SU-DHL-6 (cell line): ENCODE data around the gene ADCYAP1R1.

Source experiments
- H2AFZ ChIP-seq: fragments of 200-600 bp; sonication (generic); 2 replicates; pipeline ENCODE4 v1.6.1; 2014; ENCODE audit warnings: low read depth, mild to moderate bottlenecking, moderate library complexity, mixed read lengths, antibody characterized with exemption, low read length; ENCODE audit not compliant: severe bottlenecking
- H3F3A ChIP-seq: fragments of 200-600 bp; shearing (Covaris generic); 2 replicates; pipeline ENCODE4 v1.6.0; 2016; ENCODE audit warnings: antibody characterized with exemption, mild to moderate bottlenecking; ENCODE audit not compliant: insufficient read depth
- H3K27ac ChIP-seq: fragments of 200-600 bp; sonication (generic); 2 replicates; pipeline ENCODE4 v1.5.1; 2016; ENCODE audit warnings: low read depth, mild to moderate bottlenecking, low read length, moderate library complexity, mixed read lengths
- H3K27me3 ChIP-seq: fragments of 200-600 bp; sonication (generic), shearing (Covaris generic); 2 replicates; pipeline ENCODE4 v1.6.0; 2014; ENCODE audit warnings: mild to moderate bottlenecking, low read length
- H3K36me3 ChIP-seq: fragments of 200-600 bp; sonication (generic); 2 replicates; pipeline ENCODE4 v1.6.1; 2014; ENCODE audit warnings: mild to moderate bottlenecking, low read length, mixed read lengths
- H3K4me2 ChIP-seq: fragments of 300-600, 200-600 bp; shearing (Covaris generic), sonication (generic); 2 replicates; pipeline ENCODE4 v1.6.0; 2014; ENCODE audit warnings: low read length, low read depth, mild to moderate bottlenecking; ENCODE audit not compliant: poor library complexity, severe bottlenecking
- H3K4me3 ChIP-seq: fragments of 200-600 bp; sonication (generic); 2 replicates; pipeline ENCODE4 v1.5.1; 2014; ENCODE audit warnings: antibody characterized with exemption, low read length, mild to moderate bottlenecking, mixed read lengths; ENCODE audit not compliant: insufficient read depth, poor library complexity, severe bottlenecking
- H3K79me2 ChIP-seq: fragments of 200-600 bp; sonication (generic); 2 replicates; pipeline ENCODE4 v1.6.1; 2014; ENCODE audit warnings: mild to moderate bottlenecking, low read length, moderate library complexity; ENCODE audit not compliant: insufficient read depth
- H3K9ac ChIP-seq: fragments of 200-600 bp; sonication (generic); 2 replicates; pipeline ENCODE4 v1.7.0; 2014; ENCODE audit warnings: mild to moderate bottlenecking, low read length
- H3K9me2 ChIP-seq: fragments of 200-600 bp; sonication (generic); replicated peaks from 2 replicates; pipeline ENCODE4 v1.6.1; 2014; ENCODE audit warnings: low read length; ENCODE audit not compliant: insufficient read depth
- H3K9me3 ChIP-seq: fragments of 200-600 bp; sonication (generic); 2 replicates; pipeline ENCODE4 v1.6.1; 2014; ENCODE audit warnings: low read length, mixed read lengths; ENCODE audit not compliant: insufficient read depth
- H4K20me1 ChIP-seq: fragments of 200-600 bp; sonication (generic); 2 replicates; pipeline ENCODE4 v1.6.1; 2014; ENCODE audit warnings: low read depth, mild to moderate bottlenecking, antibody characterized with exemption, low read length, moderate library complexity, mixed read lengths
- EZH2phosphoT487 ChIP-seq: fragments of 200-600 bp; sonication (generic), shearing (Covaris generic); conservative IDR thresholded peaks from 2 replicates; pipeline ENCODE4 v1.6.1; 2018; ENCODE audit warnings: mild to moderate bottlenecking, antibody characterized with exemption, low read length, moderate library complexity, mixed read lengths
- TF ChIP-seq, protein P1 (sequence below): fragments of 200-600 bp; sonication (generic); IDR thresholded peaks from one replicate; pipeline ENCODE4 v1.5.1; 2017; ENCODE audit warnings: antibody characterized with exemption, mild to moderate bottlenecking, low read length, moderate library complexity; ENCODE audit not compliant: insufficient read depth, poor library complexity, severe bottlenecking

ADCYAP1R1 gene

DNA sequence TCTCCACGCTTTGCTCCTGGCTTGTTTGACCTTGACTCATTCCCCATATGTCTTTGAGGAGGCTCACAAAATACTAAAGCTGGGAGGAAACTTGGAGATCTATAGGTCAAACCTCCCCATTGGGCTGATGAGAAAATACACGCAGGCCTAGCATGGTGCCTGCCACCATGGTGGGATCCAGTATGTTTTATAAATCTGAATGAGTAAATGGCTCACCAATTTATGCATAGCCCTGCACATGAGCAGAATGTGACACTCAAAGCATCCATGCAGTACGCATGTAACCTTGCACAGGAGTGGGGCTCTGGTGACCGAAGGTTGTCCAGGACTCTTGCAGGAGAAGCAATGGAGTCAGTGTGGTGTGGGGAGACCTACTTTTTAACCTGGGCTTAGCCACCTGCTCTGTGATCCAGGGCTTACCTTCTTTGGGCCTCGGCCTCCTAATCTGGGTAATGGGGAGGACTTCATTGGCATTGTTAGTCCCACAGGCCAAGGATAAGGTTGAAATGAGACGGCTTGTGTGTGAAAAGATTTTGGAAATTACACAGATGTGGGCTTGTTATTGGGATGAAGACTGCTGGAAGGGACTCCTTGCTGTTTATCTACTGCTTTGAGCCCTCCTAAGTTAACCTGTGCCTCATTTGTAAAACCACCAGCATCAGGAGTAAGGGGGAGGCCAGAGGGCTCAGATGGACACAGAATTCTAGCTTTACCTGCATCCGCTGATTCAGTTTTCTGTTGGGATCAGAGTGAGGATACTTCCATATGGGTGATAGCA is 58.4 kb downstream of the ADCYAP1R1 start:
- Histone ChIP-seq H3K4me3 (no peak overlapping the region), H3K36me3 (no peaks in the 10 kb centered on the region), H3K9me3 (no peaks in the 10 kb centered on the region), H3K27ac (no peak overlapping the region), H3K9me2 (no peaks in the 10 kb centered on the region), H3K9ac (no peak overlapping the region), H4K20me1 (no peaks in the 10 kb centered on the region), H3K79me2 (no peaks in the 10 kb centered on the region), H3K4me2 (no peak overlapping the region), H3F3A (no peaks in the 10 kb centered on the region), H3K27me3 (no peaks in the 10 kb centered on the region), H2AFZ (no peak overlapping the region)
- TF ChIP-seq EZH2phosphoT487: no peak
- TF ChIP-seq, protein P1, sequence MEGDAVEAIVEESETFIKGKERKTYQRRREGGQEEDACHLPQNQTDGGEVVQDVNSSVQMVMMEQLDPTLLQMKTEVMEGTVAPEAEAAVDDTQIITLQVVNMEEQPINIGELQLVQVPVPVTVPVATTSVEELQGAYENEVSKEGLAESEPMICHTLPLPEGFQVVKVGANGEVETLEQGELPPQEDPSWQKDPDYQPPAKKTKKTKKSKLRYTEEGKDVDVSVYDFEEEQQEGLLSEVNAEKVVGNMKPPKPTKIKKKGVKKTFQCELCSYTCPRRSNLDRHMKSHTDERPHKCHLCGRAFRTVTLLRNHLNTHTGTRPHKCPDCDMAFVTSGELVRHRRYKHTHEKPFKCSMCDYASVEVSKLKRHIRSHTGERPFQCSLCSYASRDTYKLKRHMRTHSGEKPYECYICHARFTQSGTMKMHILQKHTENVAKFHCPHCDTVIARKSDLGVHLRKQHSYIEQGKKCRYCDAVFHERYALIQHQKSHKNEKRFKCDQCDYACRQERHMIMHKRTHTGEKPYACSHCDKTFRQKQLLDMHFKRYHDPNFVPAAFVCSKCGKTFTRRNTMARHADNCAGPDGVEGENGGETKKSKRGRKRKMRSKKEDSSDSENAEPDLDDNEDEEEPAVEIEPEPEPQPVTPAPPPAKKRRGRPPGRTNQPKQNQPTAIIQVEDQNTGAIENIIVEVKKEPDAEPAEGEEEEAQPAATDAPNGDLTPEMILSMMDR: no peak

DNA sequence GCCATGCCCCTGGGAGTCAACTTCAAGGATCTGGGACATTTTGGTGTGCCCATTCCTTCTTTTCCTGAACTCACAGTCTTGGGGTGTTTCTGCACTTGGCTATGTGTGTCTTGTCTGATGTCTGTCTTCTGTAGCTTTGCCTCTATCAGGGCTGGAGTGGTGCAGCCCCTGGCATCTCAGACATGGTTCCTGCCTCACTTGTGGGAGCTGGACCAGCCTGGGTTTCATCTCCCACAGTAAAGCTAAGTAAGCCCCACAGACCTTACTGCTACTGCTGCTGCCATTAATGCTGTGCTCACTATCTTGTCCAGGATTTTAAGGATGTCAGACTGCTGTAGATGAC is 59.0 kb downstream of the ADCYAP1R1 start:
- no peaks in the 10 kb centered on the region for H3K79me2 ChIP-seq

DNA sequence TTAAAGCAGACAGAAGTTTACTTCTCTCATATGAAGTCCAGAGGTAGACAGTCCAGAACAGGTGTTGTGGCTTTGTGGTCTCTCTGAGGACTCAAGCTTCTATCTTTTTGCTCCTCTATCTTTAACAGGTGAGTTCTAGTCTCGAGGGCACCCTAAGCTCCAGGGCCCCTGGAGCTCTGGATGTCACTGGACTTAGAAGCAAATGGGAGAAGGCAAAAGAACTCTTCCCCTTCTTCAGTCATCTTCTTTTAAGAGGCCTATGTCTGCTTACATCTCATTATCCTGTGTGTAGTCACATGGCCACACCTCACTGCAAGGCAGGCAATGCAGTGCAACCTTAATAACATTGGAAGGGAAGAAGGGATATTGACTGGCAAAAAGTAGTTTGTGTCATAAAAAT is 61.6 kb downstream of the ADCYAP1R1 start:
- Histone ChIP-seq H4K20me1 (no peaks in the 10 kb centered on the region), H3K79me2 (no peaks in the 10 kb centered on the region), H3K4me2 (no peak overlapping the region), H2AFZ (no peak overlapping the region), H3K27me3 (no peaks in the 10 kb centered on the region), H3F3A (no peaks in the 10 kb centered on the region), H3K4me3 (no peak overlapping the region), H3K9me2 (no peaks in the 10 kb centered on the region), H3K9me3 (no peaks in the 10 kb centered on the region), H3K36me3 (no peaks in the 10 kb centered on the region), H3K27ac (no peak overlapping the region), H3K9ac (no peak overlapping the region)
- no peak for TF ChIP-seq EZH2phosphoT487
- TF ChIP-seq, protein P1: no peak

More for the DNA sequence above, 59.0 kb downstream of the ADCYAP1R1 start:
- Histone ChIP-seq H4K20me1 (no peaks in the 10 kb centered on the region), H3K4me3 (no peak overlapping the region), H3K9me3 (no peaks in the 10 kb centered on the region), H3K9me2 (no peaks in the 10 kb centered on the region), H3K4me2 (no peak overlapping the region), H3K36me3 (no peaks in the 10 kb centered on the region), H3K27me3 (no peaks in the 10 kb centered on the region), H3F3A (no peaks in the 10 kb centered on the region), H2AFZ (no peak overlapping the region), H3K9ac (no peak overlapping the region), H3K27ac (no peak overlapping the region)
- no peak for TF ChIP-seq EZH2phosphoT487
- TF ChIP-seq, protein P1: no peak
